Fibroblast of pulmonary artery (primary cell): ENCODE data around the gene TXNL4A.

ENCODE experiments used
- DNase-seq: peaks from one replicate; pipeline ENCODE4 v3.0.0-alpha.2; 2010; ENCODE audit warnings: low read depth
- H3K4me3 ChIP-seq: replicated peaks from 2 replicates; pipeline ENCODE4 v1.5.1; 2011; ENCODE audit warnings: low read depth, mild to moderate bottlenecking, control low read depth, low read length, moderate library complexity
- TF ChIP-seq, protein P1 (sequence below): IDR thresholded peaks from 2 replicates; pipeline ENCODE4 v1.5.1; 2011; ENCODE audit warnings: mild to moderate bottlenecking, control low read depth, low read length, inconsistent platforms; ENCODE audit errors: missing control alignments

Gene TXNL4A, protein sequence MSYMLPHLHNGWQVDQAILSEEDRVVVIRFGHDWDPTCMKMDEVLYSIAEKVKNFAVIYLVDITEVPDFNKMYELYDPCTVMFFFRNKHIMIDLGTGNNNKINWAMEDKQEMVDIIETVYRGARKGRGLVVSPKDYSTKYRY

DNA sequence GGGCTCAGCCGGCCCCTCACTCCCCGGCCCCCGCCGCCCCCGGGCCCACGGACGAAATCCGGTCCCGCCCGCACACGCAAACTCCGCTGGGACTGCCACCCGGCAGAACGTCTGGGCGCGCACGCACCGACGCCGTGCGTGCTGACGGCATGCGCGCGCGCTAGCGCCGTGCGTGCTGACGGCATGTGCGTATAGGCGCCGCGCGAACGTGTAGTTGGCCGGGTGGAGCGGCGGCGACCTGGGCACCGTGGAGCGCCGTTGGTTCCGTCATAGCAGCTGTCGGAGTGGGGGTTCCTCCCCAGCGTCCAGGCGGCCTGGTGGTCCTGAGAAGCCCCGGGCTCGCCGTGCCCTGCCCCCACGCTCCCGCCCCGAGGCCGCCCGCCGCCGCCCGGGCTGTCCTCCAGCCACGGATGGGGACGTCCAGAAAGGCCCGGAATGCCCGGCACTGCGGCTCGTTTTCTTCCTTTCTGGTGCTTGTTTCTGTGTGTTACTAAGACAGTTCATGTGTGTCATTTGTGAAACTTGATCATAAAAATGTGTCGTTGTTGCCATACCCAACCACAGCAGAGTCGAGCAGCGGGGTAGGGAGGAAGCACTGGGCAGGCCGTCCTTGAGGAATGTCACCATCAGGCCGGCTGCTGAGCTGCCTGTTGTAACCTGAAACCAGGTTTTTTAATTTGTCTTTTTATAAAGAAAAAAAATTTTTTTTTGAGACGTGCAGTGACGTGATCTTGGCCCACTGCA lies at the start of gene TXNL4A:
Gene TXNL4A (minus strand): TSS at position 113 of the 744 bp plus-strand sequence. CDS start 171 bp downstream, outside the sequence.
- H3K4me3 ChIP-seq, result peak within 1 kb of the TSS; percentile 91
- DNase-seq, result peak; percentile 89
- TF ChIP-seq, protein P1, sequence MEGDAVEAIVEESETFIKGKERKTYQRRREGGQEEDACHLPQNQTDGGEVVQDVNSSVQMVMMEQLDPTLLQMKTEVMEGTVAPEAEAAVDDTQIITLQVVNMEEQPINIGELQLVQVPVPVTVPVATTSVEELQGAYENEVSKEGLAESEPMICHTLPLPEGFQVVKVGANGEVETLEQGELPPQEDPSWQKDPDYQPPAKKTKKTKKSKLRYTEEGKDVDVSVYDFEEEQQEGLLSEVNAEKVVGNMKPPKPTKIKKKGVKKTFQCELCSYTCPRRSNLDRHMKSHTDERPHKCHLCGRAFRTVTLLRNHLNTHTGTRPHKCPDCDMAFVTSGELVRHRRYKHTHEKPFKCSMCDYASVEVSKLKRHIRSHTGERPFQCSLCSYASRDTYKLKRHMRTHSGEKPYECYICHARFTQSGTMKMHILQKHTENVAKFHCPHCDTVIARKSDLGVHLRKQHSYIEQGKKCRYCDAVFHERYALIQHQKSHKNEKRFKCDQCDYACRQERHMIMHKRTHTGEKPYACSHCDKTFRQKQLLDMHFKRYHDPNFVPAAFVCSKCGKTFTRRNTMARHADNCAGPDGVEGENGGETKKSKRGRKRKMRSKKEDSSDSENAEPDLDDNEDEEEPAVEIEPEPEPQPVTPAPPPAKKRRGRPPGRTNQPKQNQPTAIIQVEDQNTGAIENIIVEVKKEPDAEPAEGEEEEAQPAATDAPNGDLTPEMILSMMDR, result no peak

DNA sequence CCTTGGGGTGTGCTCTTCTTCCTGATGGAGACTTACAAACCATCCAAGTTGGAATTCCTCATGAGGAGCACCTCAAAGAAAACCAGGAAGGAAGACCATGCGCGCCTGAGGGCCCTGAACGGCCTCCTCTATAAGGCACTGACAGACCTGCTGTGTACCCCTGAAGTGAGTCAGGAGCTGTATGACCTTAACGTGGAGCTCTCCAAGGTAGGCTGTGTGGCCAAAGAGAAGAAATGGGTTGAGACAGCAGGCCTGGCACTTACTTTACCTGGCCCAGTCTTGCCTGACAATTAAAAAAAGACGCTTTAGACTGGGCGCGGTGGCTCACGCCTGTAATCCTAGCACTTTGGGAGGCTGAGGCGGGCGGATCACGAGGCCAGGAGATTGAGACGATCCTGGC lies 48.9 kb upstream of the TXNL4A start:
- no peak for DNase-seq
- TF ChIP-seq, protein P1, result no peak
- H3K4me3 ChIP-seq, result no peak overlapping the region

DNA sequence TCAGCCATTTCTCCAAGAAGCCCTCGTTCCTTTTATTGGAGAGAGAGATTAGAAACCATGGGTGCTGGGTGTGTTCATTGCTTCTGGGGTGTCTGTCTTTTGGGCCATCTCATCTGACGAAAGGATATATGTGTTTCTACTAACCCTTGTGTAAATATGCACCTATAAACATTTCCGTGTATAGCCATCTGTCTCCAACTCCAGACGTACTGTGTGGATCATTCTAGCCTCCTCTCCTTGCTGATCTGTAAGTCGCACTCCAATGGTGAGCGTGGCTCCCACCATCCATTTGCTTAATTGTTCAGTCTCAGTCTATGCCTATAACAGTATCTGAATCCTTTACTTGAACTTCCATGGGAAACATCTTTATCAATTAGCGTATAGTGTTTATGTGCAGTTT lies 47.6 kb upstream of the TXNL4A start:
- TF ChIP-seq, protein P1, result no peak
- no peak for DNase-seq
- H3K4me3 ChIP-seq, result no peak overlapping the region

DNA sequence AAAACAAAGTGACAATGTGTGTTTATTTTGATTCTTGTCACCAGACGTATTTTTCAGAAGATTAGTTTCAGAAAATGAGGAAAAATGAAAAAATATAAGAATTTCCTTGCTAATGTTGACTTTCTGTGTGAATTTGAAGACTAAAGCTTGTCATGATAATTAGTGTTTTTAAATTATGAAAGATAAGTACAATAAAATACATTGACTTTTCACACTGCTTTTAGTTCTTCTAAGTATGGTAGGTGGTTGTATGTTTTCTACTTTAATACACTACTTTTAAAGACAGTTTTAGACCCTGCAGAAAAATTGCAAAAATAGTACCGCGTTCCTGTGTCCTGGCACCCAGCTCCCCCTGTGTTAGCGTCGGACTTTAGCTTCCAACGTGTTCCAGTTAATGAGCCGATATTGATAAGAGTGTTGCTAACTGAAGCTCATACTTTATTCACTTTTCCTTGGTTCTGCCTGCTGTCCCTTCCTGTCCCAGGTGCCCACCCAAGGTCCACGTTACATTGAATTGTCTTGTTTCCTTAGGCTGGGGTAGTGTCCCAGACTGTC lies 46.6 kb upstream of the TXNL4A start:
- peak; percentile 3 for DNase-seq
- peak overlapping the region; percentile 61 for H3K4me3 ChIP-seq

DNA sequence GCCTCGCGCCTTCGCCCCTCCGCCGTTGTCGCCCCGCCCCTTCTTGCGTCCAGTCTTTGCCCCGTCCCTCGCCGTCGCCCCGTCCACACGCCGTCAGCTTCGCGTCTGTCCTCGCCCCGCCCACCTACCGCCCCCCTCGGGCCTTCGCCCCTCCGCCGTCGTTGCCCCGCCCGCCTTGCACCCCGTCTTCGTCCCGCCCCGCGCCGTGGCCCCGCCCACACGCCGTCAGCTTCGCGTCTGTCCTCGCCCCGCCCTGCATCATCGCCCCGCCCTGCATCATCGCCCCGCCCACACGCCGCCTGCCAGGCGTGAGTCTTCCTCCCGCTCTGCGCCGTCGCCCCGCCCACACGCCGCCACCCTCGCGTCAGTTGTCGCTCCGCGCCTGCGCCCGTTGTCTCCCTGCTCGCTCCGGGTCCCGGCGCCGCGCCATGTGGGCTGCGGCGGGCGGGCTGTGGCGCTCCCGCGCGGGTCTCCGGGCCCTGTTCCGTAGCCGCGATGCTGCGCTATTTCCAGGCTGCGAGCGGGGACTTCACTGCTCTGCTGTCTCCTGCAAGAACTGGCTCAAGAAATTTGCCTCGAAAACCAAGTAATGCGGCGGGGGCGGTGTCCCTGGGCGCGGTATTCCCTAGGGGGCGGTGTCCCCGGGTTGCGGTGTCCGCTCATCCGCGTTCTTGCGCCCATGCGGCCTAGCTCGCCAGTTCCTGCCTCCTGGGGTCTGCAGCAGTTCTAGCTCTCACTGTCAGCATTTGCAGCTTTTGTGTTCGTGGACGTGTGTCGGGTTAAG lies 45.9 kb upstream of the TXNL4A start, which contains the start of gene RBFA:
Gene RBFA (plus strand): TSS at position 367 of the 784 bp plus-strand sequence. CDS start 62 bp downstream, at position 429.
- peak within 1 kb of the TSS; percentile 70 for H3K4me3 ChIP-seq
- DNase-seq, result peak; percentile 99
- TF ChIP-seq, protein P1, result no peak

More for the DNA sequence above, 46.6 kb upstream of the TXNL4A start:
- TF ChIP-seq, protein P1, result no peak

DNA sequence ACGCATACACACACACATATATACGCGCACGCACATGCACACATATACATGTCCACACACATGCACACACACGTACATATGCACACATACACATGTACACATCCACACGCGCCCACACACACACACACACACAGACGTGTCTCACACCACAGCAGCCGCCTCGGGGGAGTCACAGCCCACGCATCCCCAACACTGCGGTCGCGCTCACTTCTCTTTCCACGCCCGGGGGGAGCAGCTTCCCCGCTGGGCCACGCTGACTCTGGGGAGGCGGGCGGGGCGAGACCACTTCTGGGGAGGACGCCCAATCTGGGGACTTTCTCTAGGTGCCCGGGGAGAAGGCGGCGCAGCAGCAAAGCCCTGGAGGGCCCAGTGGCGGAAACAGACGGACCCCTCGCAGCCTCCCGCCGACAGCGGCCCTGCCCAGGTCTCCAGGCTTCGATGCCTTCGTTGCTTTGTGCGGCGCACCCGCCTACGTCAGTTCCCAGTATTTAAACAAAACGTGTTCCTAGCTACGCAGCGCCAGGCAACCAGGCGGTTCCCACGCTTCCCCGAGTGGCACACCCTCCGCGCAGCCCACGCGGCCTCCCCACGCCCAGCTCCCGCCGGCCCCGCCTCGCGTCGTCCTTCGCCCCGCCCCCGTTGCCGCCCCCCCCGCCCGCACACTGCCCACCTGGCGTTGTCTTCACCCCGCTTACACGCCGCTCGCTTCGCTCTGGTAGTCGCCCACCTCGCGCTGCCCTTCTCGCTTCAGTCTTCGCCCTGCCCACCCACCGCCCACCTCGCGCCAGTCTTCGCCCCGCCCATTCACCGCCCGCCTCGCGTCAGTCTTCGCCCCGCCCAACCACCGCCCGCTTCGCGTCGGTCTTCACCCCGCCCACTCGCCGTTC lies 45.1 kb upstream of the TXNL4A start:
- DNase-seq, result peak; percentile 47
- H3K4me3 ChIP-seq, result peak overlapping the region; percentile 70
- TF ChIP-seq, protein P1, result no peak
